Measurements from ENCODE around the gene HPCAL4. TPM values are rescaled to one million over a fixed set of nuclear protein-coding genes. Genes with fewer than 3 reads are reported as not detected.
A peak's percentile ranks its signal among the peaks of the same experiment; 100 is the strongest.

The HPCAL4 gene
- total and polyA plus RNA-seq, 9 of the 15 experiments (the other 6 are each of a cell fraction or from before 2014, with no cell fraction given): 0.01 to 0.04 (median 0.04) TPM; not detected in 4

- TF ChIP-seq THRB (CRISPR knock-in tag; conservative IDR thresholded peaks at IDR 0.05) (no peak), HMG20A (CRISPR knock-in tag; conservative IDR thresholded peaks at IDR 0.05) (no peak), PML (IDR thresholded peaks at IDR 0.05; ENCODE audit: low read length) (no peak), CBX1 (IDR thresholded peaks at IDR 0.05; ENCODE audit: low read depth) (no peak), TRIM25 (IDR thresholded peaks at IDR 0.05; ENCODE audit: borderline replicate concordance) (no peak), MYC (IDR thresholded peaks at IDR 0.05; ENCODE audit: low read depth, low read length) (peak; percentile 24; the same call in 1 of the 2 replicates), MYC (CRISPR knock-in tag; IDR thresholded peaks at IDR 0.05; ENCODE audit: borderline replicate concordance, low read depth) (no peak), GABPB2 (CRISPR knock-in tag; conservative IDR thresholded peaks at IDR 0.05) (no peak), EGR1 (conservative IDR thresholded peaks at IDR 0.05) (peak; percentile 48; the same call in 1 of the 2 replicates), SNAPC5 (CRISPR knock-in tag; IDR thresholded peaks at IDR 0.05) (no peak), NR2C2 (CRISPR knock-in tag; IDR thresholded peaks at IDR 0.05) (no peak), NR2C2 (tag; IDR thresholded peaks at IDR 0.05) (no peak), FOXA3 (CRISPR knock-in tag; conservative IDR thresholded peaks at IDR 0.05 in 1 of 2, IDR thresholded peaks at IDR 0.05 in 1 of 2) (no peak), HNRNPH1 (optimal IDR thresholded peaks at IDR 0.05; ENCODE audit: low read depth, low read length) (no peak), HDAC2 (IDR thresholded peaks at IDR 0.05) (no peak), HDAC8 (tag; IDR thresholded peaks at IDR 0.05) (no peak), ELF1 (tag; IDR thresholded peaks at IDR 0.05) (no peak), ZNF133 (CRISPR knock-in tag; IDR thresholded peaks at IDR 0.05) (no peak), NRF1 (conservative IDR thresholded peaks at IDR 0.05 in 1 of 2, IDR thresholded peaks at IDR 0.05 in 1 of 2) (peak in 1 of 2 experiments; percentile 12; a peak in 1 of 4 replicates), L3MBTL2 (IDR thresholded peaks at IDR 0.05) (peak; percentile 35; the same call in 1 of the 2 replicates), ZNF263 (CRISPR knock-in tag; IDR thresholded peaks at IDR 0.05; ENCODE audit: borderline replicate concordance) (peak; percentile 81; the same call in 1 of the 2 replicates), SRSF7 (optimal IDR thresholded peaks at IDR 0.05; ENCODE audit: low read depth, low read length) (no peak), ZNF695 (CRISPR knock-in tag; IDR thresholded peaks at IDR 0.05) (no peak), NR0B1 (IDR thresholded peaks at IDR 0.05; ENCODE audit: partially characterized antibody) (no peak), CAMTA2 (CRISPR knock-in tag; conservative IDR thresholded peaks at IDR 0.05) (no peak), PHF21A (IDR thresholded peaks at IDR 0.05; ENCODE audit: borderline replicate concordance, low read depth) (no peak)
Measured at GRCh38 chr1:39646232-39647081, 44.8 kb downstream of the HPCAL4 start (continued).
